GM23248 (cell line): ENCODE data around the gene ASIP.

ENCODE experiments used
- EZH2 ChIP-seq: fragments of 200-600 bp; sonication (generic); IDR thresholded peaks from 2 replicates; pipeline ENCODE4 v1.6.1; 2018; ENCODE audit warnings: antibody characterized with exemption, mild to moderate bottlenecking; ENCODE audit not compliant: insufficient read depth, poor library complexity, severe bottlenecking
- EZH2phosphoT487 ChIP-seq: fragments of 200-600 bp; sonication (generic); IDR thresholded peaks from 2 replicates; pipeline ENCODE4 v1.6.1; 2018; ENCODE audit warnings: antibody characterized with exemption, moderate library complexity, mild to moderate bottlenecking, low read depth; ENCODE audit not compliant: insufficient read depth

DNA sequence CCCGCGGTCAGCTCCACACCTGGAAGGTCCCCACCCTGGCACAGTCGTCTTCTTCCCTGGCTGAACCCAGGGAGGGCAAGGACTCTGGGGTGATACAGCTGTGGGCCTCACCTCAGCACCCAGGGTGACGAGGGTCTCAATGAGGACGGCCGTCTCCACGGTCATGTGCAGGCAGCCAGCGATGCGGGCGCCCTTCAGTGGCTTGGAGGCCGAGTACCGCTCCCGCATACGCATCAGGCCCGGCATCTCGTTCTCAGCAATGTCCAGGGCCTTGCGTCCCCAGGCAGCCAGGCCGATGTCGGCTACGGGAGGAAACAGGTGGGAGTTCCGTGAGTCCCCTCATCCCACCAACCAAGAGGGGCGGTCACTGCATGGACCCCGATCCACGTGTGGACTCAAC, 54.1 kb downstream of the ASIP start:
- TF ChIP-seq EZH2 (no peak), EZH2phosphoT487 (no peak)
